Osteoblast (primary cell): Measurements from ENCODE around the gene ARL6IP4. TPM values are rescaled to one million over a fixed set of nuclear protein-coding genes. Genes with fewer than 3 reads are reported as not detected.

Experiments used
- DNase-seq: peaks from one replicate; pipeline ENCODE4 v3.0.0; 2011; ENCODE audit warnings: low spot score, mixed read lengths; ENCODE audit not compliant: insufficient read length; ENCODE audit errors: missing footprints
- H2AFZ ChIP-seq: 2 replicates; pipeline ENCODE4 v1.6.0; 2011; ENCODE audit warnings: mild to moderate bottlenecking, low read length
- H3K27ac ChIP-seq: 2 replicates; pipeline ENCODE4 v1.5.1; 2011; ENCODE audit warnings: mild to moderate bottlenecking, low read depth, low read length, moderate library complexity
- H3K27me3 ChIP-seq: 2 replicates; pipeline ENCODE4 v1.6.0; 2012; ENCODE audit warnings: mild to moderate bottlenecking, control low read depth, inconsistent platforms, low read length, moderate library complexity; ENCODE audit not compliant: insufficient read depth
- H3K36me3 ChIP-seq: 2 replicates; pipeline ENCODE4 v1.5.1; 2011; ENCODE audit warnings: mild to moderate bottlenecking, low read length, control low read depth, moderate library complexity; ENCODE audit not compliant: insufficient read depth
- H3K4me1 ChIP-seq: 2 replicates; pipeline ENCODE4 v1.5.1; 2011; ENCODE audit warnings: mild to moderate bottlenecking, low read length, control low read depth, moderate library complexity; ENCODE audit not compliant: insufficient read depth
- H3K4me2 ChIP-seq: 2 replicates; pipeline ENCODE4 v1.6.0; 2011; ENCODE audit warnings: mild to moderate bottlenecking, low read length; ENCODE audit not compliant: insufficient read depth
- H3K4me3 ChIP-seq: fragments of 200-600 bp; sonication (generic); 3 replicates; pipeline ENCODE4 v1.5.1; 2012; ENCODE audit warnings: mild to moderate bottlenecking, low read length, inconsistent platforms; ENCODE audit not compliant: insufficient read depth
- H3K79me2 ChIP-seq: 2 replicates; pipeline ENCODE4 v1.6.0; 2012; ENCODE audit warnings: mild to moderate bottlenecking, low read length, control low read depth, inconsistent platforms; ENCODE audit not compliant: insufficient read depth
- H3K9me3 ChIP-seq: 2 replicates; pipeline ENCODE4 v1.5.1; 2011; ENCODE audit warnings: low read depth, low read length, control low read depth
- H4K20me1 ChIP-seq: 2 replicates; pipeline ENCODE4 v1.6.0; 2012; ENCODE audit warnings: mild to moderate bottlenecking, low read length, control low read depth; ENCODE audit not compliant: insufficient read depth
- total RNA-seq: library from RNA; depleted of rRNA; stranded (reverse); fragments of >200 nt; gene quantifications from 2 replicates; pipeline ENCODE4 v1.2.3, GENCODE V29; 2012
- TF ChIP-seq, protein P1 (sequence below): IDR thresholded peaks from 2 replicates; pipeline ENCODE4 v1.5.1; 2011; ENCODE audit warnings: mild to moderate bottlenecking, low read depth, low read length, moderate library complexity; ENCODE audit errors: extremely low read depth

The ARL6IP4 gene
- total RNA-seq, 1 donor = 118 TPM

DNA sequence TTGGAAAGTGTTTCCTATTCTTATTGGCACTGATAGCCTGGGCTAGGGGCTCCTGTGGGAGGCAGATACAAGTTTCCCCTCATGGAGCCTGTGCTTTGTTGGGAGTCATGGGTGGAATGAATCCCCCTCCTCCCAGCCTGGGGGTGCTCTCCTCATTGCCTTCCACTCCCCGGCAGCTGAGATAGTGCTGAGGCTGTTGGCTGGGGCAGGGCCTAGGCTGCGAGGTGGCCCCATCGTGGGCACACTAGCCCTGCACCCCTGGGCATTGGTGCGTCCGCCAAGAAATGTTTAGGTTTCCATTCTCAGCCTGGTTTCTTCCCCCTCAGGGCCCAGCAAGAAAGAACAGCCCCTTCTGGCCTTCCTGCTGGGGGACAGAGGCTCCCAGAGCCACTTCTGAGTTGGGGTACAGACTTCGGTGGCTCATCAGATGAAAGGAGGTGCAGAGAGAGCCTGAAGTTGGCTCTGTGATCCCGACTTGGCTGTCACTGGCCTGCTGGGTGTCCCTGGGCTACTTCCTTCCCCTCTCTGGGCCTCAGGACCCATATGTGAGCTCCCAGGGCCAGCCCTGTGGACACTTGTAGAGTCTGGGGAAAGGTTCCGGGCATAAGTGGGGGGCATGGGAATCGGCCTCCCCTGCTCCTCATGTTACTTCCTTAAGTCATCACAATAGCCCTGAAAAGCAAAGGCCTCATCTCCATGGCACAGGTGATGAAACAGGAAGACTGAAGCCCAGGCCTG, 2.7 kb upstream of the ARL6IP4 start:
- Histone ChIP-seq H3K79me2 (peaks cover 74% of the 10 kb centered on the region), H3K27ac (no peak overlapping the region), H3K36me3 (peaks cover 11% of the 10 kb centered on the region), H3K4me1 (peaks cover 40% of the 10 kb centered on the region), H3K4me2 (no peak overlapping the region), H4K20me1 (peaks cover 16% of the 10 kb centered on the region), H2AFZ (no peak overlapping the region), H3K4me3 (no peak overlapping the region), H3K9me3 (no peaks in the 10 kb centered on the region), H3K27me3 (no peaks in the 10 kb centered on the region)
- peak; percentile 78 for DNase-seq
- TF ChIP-seq, protein P1, sequence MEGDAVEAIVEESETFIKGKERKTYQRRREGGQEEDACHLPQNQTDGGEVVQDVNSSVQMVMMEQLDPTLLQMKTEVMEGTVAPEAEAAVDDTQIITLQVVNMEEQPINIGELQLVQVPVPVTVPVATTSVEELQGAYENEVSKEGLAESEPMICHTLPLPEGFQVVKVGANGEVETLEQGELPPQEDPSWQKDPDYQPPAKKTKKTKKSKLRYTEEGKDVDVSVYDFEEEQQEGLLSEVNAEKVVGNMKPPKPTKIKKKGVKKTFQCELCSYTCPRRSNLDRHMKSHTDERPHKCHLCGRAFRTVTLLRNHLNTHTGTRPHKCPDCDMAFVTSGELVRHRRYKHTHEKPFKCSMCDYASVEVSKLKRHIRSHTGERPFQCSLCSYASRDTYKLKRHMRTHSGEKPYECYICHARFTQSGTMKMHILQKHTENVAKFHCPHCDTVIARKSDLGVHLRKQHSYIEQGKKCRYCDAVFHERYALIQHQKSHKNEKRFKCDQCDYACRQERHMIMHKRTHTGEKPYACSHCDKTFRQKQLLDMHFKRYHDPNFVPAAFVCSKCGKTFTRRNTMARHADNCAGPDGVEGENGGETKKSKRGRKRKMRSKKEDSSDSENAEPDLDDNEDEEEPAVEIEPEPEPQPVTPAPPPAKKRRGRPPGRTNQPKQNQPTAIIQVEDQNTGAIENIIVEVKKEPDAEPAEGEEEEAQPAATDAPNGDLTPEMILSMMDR = no peak

DNA sequence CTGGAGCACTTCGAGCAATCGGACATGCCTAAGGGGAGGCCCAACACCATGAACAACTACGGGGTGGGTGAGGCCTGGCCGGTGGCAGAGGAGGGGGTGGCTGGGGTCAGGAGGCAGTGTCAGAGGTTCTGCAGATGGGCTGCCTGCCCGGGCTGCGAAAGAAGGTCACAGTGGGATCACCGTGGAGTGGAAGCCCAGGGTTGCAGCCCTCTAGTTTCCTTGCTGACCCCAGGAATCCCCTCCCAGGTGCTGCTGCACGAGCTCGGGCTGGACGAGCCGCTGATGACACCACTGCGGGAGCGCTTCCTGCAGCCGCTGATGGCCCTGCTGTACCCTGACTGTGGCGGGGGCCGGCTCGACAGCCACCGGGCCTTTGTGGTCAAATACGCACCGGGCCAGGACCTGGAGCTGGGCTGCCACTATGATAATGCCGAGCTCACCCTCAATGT, 1.9 kb upstream of the ARL6IP4 start:
- Histone ChIP-seq H3K9me3 (no peaks in the 10 kb centered on the region), H3K79me2 (peaks cover 80% of the 10 kb centered on the region), H3K4me2 (no peak overlapping the region), H3K27ac (no peak overlapping the region), H3K36me3 (peaks cover 15% of the 10 kb centered on the region), H3K27me3 (no peaks in the 10 kb centered on the region), H2AFZ (no peak overlapping the region), H3K4me1 (peaks cover 45% of the 10 kb centered on the region), H4K20me1 (peaks cover 19% of the 10 kb centered on the region), H3K4me3 (no peak overlapping the region)
- peak; percentile 84 for DNase-seq
- TF ChIP-seq, protein P1 = no peak

DNA sequence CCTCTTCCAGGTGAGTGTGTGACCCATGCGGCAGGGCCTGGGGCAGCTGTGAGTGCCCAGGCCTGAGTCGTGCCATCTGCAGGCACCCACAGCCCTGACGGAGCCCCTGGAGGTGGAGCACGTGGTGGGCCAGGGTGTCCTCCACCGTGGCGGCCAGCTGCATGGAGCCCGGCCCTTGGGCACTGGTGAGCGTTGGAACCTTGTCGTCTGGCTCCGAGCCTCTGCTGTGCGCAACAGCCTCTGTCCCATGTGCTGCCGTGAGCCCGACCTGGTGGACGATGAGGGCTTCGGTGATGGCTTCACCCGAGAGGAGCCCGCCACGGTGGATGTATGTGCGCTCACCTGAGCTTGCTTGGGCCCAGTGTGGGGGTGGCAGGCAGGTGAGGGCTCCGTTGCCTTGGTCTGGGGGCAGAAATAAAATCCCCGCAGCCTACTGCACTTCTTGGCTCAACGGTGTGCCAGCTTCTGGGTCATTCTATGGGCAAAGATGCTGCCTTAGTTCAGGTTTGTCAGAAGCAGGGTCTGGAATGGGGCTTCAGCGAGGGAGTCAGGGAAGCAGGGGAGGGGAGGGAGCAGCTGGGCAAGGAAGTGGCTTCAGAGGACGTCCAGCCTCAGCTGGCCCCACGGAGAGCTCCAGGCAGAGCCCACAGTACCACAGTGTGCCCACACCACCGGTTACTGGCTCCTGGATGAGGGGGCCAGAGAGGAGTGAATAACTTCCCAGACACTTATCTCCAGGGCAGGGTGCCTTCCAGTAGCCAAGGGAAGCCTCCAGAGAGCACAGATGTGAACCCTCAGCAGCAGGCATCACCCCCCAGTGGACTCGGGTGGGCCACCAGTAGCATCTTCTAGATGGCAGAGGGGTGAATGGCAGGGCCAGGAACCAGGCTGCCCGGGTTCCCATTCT, 1.2 kb upstream of the ARL6IP4 start:
- peaks cover 19% of the 10 kb centered on the region for H4K20me1 ChIP-seq
- TF ChIP-seq, protein P1 = no peak
- H3K36me3 ChIP-seq = peaks cover 15% of the 10 kb centered on the region
- peaks cover 47% of the 10 kb centered on the region for H3K4me1 ChIP-seq
- peak overlapping the region; percentile 41 for H3K27ac ChIP-seq
- peak overlapping the region; percentile 95 for H3K4me2 ChIP-seq
- no peaks in the 10 kb centered on the region for H3K27me3 ChIP-seq
- H2AFZ ChIP-seq = peak overlapping the region; percentile 76
- H3K79me2 ChIP-seq = peaks cover 80% of the 10 kb centered on the region
- H3K4me3 ChIP-seq = peak overlapping the region; percentile 86
- H3K9me3 ChIP-seq = no peaks in the 10 kb centered on the region
- DNase-seq = peak; percentile 94

DNA sequence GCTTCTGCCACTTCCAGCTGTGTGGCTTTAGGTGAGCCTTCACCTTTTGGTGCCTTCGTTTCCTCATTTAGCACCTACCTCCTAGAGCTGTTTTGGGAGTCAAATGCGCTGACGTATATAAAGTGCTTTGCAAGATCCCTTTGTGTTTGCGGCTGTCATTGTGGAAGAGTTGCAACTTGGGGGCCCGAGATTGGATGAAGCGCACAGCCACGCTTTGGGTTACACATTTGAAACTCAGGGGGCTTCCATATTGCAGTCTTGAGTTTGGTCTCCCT, 636 bp upstream of the ARL6IP4 start:
- Histone ChIP-seq H3K4me2 (peak overlapping the region; percentile 95), H3K4me3 (peak overlapping the region; percentile 86), H3K27me3 (no peaks in the 10 kb centered on the region), H3K27ac (peak overlapping the region; percentile 41), H3K79me2 (peaks cover 80% of the 10 kb centered on the region), H2AFZ (peak overlapping the region; percentile 76), H3K4me1 (peaks cover 53% of the 10 kb centered on the region), H3K36me3 (peaks cover 15% of the 10 kb centered on the region), H3K9me3 (no peaks in the 10 kb centered on the region), H4K20me1 (peaks cover 19% of the 10 kb centered on the region)
- peak; percentile 94 for DNase-seq
- TF ChIP-seq, protein P1 = no peak
